Fibroblast of pulmonary artery (primary cell): ENCODE results near the gene RAB43.

Experiments
- DNase-seq: peaks from one replicate; pipeline ENCODE4 v3.0.0-alpha.2; 2010; ENCODE audit warnings: low read depth
- H3K4me3 ChIP-seq: replicated peaks from 2 replicates; pipeline ENCODE4 v1.5.1; 2011; ENCODE audit warnings: low read depth, mild to moderate bottlenecking, control low read depth, low read length, moderate library complexity
- CTCF ChIP-seq: IDR thresholded peaks from 2 replicates; pipeline ENCODE4 v1.5.1; 2011; ENCODE audit warnings: mild to moderate bottlenecking, control low read depth, low read length, inconsistent platforms; ENCODE audit errors: missing control alignments

RAB43 gene

GRCh38 chr3:129040039-129040336 is 81.6 kb downstream of the RAB43 start:
- no peak for DNase-seq
- no peak for TF ChIP-seq CTCF
- H3K4me3 ChIP-seq, result no peak overlapping the region

- TF ChIP-seq CTCF, result no peak
- DNase-seq, result no peak
- no peak overlapping the region for H3K4me3 ChIP-seq
Observed at GRCh38 chr3:129039271-129040038, 82.1 kb downstream of the RAB43 start.

GRCh38 chr3:129038121-129038855 is 83.3 kb downstream of the RAB43 start:
- no peak for DNase-seq
- no peak for TF ChIP-seq CTCF
- H3K4me3 ChIP-seq, result no peak overlapping the region
